Measurements from ENCODE around the gene TTLL11.

DNA sequence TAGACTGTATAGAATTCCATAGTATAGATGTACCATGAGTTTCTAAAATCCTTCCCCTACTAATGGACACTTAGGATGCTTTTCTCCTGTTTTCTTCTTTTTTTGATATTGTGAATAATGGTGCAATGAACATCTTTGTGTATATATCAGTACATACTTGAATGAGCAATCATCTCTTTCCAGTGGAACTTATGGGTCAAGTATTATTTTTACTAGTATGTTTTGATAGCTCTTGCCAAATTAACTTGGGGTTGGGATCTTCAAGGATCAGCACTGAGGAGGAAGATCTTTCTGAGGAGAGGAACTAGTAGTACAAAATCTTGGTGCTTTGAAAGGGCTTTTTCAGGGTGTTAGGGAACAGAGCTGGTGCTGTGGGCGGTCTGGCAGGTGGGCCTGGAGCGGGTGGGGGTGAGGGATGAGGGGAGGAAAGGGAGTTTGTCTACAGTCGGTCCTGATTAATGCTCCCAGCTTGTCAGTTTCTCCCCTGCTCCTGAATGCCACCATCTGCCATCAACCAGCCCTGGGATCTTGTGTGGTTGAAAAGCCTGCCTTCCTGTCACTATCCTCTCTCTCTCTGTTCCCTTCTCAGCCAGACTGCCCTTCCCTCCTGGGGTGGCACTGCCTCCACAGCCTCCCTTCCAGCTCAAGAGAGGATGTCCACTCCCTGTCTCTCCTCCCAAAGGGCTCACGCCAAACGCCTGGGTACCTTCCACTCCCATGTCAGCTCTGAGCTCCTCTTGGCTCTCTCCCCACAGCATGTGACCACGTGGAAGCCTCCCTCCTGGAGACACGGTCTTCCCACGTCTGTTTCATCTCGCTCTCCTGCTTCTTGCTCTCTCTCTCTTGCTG is 255.8 kb downstream of the TTLL11 start:
- TF ChIP-seq, protein P1, sequence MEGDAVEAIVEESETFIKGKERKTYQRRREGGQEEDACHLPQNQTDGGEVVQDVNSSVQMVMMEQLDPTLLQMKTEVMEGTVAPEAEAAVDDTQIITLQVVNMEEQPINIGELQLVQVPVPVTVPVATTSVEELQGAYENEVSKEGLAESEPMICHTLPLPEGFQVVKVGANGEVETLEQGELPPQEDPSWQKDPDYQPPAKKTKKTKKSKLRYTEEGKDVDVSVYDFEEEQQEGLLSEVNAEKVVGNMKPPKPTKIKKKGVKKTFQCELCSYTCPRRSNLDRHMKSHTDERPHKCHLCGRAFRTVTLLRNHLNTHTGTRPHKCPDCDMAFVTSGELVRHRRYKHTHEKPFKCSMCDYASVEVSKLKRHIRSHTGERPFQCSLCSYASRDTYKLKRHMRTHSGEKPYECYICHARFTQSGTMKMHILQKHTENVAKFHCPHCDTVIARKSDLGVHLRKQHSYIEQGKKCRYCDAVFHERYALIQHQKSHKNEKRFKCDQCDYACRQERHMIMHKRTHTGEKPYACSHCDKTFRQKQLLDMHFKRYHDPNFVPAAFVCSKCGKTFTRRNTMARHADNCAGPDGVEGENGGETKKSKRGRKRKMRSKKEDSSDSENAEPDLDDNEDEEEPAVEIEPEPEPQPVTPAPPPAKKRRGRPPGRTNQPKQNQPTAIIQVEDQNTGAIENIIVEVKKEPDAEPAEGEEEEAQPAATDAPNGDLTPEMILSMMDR (conservative IDR thresholded peaks at IDR 0.05; ENCODE audit: low read length) = no peak
- no peak for TF ChIP-seq EZH2phosphoT487 (IDR thresholded peaks at IDR 0.05; ENCODE audit: borderline replicate concordance)

Data from Loucy (cell line).